Cardiac fibroblast (primary cell): ENCODE measurements around the gene TAS2R30.

Experiments used
- DNase-seq, 2 donors: peaks; one replicate each; pipeline versions ENCODE4 v3.0.0 to v3.0.0-alpha.2; 2010; ENCODE audit warnings: low read depth in 2 of 2
- H3K4me3 ChIP-seq, 2 donors: replicated peaks in 1 of 2; 1 replicate in 1 of 2; 2 replicates in 1 of 2; pipeline ENCODE4 v1.5.1; 2011; ENCODE audit warnings: low read depth in 2 of 2, low read length in 2 of 2, mild to moderate bottlenecking in 2 of 2, moderate library complexity in 1 of 2
- TF ChIP-seq, protein P1 (sequence below): IDR thresholded peaks from one replicate; pipeline ENCODE4 v1.5.1; 2011; ENCODE audit warnings: low read depth, mild to moderate bottlenecking, low read length, inconsistent platforms

Gene TAS2R30

DNA sequence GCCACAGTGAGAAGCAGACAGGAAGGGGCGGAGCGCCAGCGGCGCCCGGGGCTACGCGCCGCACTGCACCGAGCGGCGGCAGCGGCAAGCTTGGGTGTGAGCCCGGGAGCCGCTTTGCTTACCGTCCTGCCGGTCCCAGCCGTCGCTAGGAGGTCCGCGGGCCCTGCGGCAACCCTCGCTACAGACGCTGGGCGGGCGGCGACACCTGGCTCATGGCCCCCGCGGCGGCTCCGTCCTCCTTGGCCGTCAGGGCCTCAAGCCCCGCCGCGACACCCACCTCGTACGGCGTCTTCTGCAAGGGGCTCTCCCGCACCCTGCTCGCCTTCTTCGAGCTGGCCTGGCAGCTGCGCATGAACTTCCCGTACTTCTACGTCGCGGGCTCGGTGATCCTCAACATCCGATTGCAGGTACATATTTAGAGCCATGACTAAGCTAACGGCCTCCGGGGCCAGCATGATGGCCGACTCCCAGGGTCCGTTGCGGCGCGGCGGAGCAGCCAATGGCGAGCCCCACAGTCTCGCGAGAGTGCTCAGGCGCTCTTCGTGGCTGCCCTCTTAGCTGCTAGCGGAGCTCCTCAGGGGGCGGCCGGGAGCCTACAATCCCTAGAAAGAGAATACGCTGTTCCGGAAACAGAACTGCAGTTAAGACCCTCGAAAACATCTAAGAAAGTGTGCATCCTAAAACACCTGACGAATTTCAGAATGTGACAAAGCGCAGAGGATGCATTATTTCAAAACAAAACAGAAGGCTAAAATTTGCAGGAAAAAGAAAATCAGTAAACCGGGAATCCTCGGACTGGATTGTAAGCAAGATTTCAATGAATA is 36.9 kb upstream of the TAS2R30 start, which contains the start of gene SMIM10L1:
SMIM10L1 (plus strand) TSS at position 50 of the 824 bp plus-strand sequence; CDS start at position 213, 163 bp downstream.
- DNase-seq = peak; percentile 95
- TF ChIP-seq, protein P1, sequence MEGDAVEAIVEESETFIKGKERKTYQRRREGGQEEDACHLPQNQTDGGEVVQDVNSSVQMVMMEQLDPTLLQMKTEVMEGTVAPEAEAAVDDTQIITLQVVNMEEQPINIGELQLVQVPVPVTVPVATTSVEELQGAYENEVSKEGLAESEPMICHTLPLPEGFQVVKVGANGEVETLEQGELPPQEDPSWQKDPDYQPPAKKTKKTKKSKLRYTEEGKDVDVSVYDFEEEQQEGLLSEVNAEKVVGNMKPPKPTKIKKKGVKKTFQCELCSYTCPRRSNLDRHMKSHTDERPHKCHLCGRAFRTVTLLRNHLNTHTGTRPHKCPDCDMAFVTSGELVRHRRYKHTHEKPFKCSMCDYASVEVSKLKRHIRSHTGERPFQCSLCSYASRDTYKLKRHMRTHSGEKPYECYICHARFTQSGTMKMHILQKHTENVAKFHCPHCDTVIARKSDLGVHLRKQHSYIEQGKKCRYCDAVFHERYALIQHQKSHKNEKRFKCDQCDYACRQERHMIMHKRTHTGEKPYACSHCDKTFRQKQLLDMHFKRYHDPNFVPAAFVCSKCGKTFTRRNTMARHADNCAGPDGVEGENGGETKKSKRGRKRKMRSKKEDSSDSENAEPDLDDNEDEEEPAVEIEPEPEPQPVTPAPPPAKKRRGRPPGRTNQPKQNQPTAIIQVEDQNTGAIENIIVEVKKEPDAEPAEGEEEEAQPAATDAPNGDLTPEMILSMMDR = peak; percentile 11
- H3K4me3 ChIP-seq = peak within 1 kb of the TSS; percentile 75 to 83

DNA sequence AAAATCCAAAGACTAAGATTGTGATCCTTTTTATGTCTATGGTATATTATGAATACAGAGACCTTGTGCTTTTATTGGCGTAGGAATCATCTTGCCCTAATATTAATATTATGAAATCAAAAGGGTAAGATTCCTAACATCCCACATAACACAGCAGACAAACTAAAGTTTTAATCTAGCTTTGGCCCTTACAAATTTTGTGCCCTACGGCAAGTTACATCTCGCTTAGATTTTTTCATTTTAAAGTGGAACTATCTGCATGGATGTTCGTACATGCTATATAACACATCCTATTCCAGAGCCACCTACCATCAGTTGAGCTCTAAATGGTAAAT is 36.3 kb upstream of the TAS2R30 start:
- DNase-seq = no peak
- TF ChIP-seq, protein P1 = no peak
- peak overlapping the region; percentile 75 to 83 for H3K4me3 ChIP-seq

DNA sequence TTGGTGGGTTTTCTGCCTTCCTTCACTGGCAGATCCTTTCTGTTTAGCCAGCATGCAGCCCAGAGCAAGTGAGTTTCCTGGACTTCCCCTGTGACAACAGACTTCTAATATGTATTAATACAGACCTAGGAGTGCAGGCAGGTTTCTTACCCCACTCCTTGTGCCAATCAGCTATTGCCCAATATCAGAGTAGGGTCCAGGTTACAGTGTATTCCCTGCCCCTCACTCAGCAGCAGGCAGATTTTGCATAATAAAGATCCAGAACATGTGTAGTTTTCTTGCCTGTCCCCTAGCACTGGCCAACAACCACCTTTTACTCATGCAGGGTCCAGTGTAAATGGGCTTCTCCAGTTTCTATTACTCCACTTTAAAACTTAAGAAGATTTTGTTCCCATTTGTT is 31.9 kb upstream of the TAS2R30 start:
- no peak overlapping the region for H3K4me3 ChIP-seq
- TF ChIP-seq, protein P1 = no peak
- no peak for DNase-seq

DNA sequence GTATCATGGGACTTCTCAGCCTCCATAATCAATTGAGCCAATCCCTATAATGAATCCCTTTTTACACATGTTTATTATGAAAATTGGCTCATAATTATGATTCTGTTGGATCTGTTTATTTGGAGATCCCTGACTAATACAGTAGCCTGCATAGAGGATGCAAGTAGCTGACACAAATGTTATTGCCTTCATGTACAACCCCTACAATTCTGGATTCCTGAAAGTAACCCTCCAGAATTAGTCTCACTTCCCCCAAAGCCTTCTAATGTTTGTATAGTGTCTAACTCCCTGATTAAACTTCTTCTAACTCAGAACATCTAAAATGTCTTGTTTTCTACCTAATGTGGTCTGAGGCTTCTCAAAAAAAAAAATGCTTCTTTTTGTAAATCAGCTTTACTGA is 29.9 kb upstream of the TAS2R30 start:
- no peak overlapping the region for H3K4me3 ChIP-seq
- TF ChIP-seq, protein P1 = no peak
- no peak for DNase-seq

DNA sequence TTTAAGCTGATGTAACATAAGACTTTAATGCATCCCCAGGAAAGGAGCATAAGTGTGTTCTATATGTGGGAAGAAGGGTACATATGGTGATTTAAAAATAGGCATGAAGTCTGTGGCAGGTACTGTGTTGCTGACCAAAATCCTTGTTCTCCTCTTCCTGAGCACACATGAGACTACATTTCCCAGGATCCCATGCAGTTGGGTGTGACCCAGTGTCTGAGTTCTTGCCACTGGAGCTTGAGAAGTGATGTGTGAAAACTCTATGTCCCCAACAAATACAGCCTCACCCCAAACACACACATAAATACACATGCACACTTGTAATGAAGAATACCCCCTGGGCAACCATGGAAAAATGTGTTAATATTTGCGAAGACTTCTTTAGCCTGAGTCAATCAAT is 28.1 kb upstream of the TAS2R30 start:
- TF ChIP-seq, protein P1 = no peak
- H3K4me3 ChIP-seq = no peak overlapping the region
- DNase-seq = no peak

DNA sequence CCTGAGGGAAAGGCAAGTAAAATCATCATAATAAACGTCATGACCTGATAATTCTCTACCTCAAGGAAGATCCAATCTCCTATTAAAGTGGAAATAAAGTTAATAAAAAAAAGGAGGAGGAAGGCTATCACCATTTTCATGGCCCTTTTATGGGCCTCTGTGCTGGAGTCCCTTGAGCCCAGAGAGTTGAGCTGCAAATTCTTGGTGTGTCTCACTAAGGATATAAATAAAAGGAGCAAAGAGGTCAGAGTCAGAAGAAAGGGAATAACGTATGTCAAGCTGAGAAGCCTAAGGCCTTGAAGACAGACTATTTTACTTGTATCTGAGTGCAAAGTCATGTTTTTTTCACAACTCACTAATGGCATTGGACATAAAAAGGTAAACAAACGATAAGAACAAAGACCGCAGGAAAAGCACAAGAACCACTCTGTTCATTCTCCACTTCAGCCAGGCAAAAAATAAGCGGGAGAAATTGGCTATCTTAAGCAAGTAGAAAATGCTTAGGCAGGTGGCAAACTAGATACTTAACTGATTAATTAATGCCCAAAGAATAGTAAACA is 24.5 kb upstream of the TAS2R30 start:
- no peak for DNase-seq
- H3K4me3 ChIP-seq = no peak overlapping the region
- TF ChIP-seq, protein P1 = no peak
